Activated CD4-positive, CD25-positive, alpha-beta regulatory T cell treated with anti-CD3 and anti-CD28 coated beads, Interleukin-2, amount 50 U/mL, for 16 hours (primary cell): ENCODE data around the gene PCIF1.
"Not testable (repeated sequence)": the region's sequence is repeated elsewhere in the genome, so short reads cannot be mapped to it uniquely, and the experiment has no call there.

ENCODE experiments used
- DNase-seq: peaks from one replicate; pipeline ENCODE4 v3.0.0-alpha.2; 2020; ENCODE audit warnings: low read depth, low spot score

The PCIF1 gene

DNA sequence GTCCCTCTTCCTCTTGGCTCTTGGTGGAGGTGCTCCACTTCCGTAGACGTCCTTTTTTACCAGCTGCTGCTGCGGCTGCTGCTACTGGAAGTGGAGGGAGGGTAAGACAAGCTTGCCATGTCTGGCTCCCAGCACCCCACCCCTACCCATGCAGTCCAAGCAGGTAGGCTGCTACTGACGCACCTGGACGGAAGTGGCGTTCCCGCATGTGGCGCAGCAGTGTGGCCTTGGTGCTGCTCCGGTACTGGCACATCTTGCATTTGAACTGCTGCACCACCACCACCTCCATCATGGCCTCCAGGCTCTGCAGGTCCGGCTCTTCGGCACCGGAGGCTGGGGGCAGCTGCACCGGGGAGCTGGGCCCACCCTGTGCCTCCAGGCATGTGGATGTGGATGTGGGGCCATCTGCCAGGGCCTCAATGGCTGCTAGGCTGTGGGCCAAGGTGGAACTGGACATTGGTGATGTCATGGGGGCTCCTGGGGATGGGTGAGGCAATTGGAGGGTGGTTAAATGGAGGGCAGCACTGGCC is 33.1 kb downstream of the PCIF1 start:
- DNase-seq: no peak

DNA sequence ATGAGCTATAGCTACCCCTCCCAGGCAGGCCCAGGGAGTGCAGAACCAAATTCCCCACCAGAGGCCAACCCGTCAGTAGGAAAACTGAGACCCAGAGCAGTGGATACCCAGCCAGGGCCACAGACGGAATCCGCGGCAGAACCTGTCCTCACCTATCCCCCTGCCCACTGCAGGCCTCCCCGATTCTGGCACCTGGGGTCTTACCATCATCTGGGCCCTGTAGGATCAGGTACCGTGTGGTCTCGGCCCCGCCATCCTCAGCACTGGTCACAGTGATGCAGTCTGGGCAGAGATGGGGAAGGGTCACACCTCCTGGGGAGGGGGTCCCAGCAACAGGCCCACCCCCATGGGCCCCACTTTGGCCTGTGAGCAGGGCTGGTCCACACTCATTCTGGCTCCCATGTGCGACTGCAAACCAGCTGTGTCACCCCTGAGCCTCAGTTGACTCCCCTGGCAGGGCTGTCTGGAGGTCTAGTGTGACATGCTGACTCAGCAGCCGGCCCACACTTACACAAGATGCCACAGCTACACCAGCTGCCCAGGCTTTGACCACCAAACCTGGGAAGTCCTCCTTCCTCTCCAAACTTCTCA is 33.7 kb downstream of the PCIF1 start:
- no peak for DNase-seq

DNA sequence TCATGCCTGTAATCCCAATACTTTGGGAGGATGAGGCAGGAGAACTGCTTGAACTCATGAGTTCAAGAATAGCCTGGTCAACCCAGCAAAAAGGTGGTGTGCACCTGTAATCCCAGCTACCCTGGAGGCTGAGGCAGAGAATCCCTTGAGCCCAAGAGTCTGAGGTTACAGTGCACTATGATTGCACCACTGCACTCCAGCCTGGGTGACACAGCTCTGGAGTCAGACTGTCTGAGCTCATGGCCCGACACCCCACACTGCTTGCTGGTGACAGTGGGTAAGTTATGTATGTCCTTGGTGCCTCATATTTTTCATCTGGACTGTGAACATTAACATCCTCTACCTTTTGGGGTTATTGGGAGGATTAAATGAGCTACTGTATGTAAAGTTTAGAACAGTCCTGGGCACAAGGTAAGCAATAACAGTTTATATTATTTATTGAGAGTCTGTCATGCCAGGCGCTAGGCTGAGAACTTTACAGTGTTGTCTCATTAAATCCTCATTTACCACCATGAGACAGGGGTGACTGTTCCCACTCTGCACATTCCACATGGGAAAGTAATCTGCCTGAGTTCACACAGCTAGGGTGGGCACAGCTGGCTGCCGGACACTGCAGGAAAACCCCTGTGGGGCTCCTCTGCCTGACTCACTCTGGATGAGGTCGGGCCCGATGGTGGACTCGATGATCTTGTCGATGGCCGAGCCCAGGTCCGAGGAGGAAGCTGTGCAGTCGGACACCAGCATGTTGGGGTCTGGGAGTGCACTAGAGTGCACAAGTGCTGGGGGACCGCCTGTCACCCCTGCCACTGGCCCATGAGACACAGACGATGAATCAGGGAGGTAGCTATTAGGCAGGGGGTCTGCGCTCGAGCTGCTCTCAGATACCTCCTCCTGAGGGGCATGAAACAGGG is 34.6 kb downstream of the PCIF1 start:
- no peak for DNase-seq

DNA sequence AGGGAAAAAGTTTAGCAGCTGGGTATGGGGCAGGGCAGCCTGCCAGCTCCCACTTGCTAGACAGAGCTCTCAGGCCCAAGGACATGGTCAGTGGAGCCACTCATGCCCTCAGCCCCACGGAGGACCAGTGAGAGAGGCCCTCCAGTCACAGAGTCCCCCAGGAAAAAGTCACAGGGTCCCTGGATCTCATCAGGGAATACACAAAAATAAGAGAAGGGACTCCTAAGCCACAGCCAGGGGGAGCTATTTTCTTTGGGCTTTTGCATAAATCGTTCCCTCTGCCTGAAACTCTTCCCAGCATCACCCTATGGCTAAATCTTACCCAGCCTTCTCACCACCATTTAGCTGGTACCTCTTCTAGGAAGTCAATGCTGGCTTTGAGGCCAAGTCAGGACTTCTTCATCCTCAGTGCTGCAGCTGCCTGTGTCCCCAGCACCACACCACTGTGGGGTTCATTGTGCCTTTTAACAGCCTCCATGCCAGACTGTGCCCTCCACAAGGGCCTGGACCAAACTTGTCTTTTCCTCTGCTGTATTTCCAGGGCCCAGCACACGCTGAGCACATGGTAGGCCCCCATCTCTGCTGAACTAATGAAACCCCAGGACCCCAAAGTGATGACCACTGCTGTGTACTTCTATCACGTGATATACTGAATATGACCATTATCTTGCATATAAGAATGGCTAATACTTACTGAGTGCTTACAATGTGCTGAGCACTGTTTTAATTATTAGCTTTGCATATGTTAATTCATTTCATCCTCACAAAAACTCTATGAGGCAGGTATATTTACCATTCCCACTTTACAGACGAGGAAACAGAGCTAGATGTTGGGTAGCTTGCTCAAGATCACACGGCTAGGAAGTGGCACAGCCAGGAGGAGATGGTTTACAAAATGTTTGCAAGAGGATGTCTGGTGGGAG is 35.5 kb downstream of the PCIF1 start:
- DNase-seq: no peak

DNA sequence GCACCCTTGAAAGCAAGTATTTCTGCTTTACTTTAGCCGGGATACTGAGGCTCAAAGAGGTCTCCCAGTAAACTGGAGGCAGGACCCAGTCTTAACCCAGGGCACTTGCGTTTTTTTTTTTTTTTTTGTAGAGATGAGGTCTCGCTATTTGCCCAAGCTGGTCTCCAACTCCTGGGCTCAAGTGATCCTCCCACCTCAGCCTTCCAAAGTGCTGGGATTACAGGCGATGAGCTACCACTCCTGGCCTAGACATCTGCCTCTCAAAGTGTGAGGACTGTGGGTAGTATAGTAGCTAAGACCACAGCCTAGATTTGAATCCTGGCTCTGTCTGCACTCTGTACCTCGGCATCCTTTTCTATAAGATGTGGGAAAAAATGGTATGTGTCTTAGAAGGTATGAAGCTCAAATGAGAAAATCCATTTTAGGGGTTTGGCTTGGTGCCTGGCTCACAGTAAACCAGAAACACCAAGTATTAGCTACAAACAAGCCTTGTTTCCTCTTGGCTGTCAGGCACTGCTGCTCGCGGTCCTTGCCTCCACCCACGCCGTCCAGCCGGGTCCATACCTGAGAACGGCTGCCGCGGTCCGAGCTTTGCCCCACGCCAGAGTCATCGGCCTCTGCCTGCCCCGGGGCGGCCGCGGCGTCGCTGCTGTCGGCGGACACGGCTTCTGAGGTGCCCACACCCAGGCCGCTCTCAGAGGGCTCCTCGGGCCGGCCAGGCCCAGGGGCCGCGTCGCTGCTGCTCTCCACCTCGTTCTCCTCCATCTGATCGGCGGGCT is 36.4 kb downstream of the PCIF1 start:
- no peak for DNase-seq

DNA sequence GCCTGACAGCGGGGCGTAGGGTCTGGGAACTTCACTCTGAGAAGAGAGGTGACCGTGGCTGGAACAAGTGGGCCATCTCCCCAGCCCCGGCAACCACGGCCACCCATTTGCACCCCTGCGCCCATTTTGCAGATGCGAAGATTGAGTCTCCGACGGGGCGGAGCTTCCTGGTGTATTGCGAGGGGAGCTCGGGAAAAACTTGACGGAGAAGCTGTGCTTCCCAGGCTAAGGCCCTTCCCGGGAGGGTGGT is 36.9 kb downstream of the PCIF1 start:
- no peak for DNase-seq

DNA sequence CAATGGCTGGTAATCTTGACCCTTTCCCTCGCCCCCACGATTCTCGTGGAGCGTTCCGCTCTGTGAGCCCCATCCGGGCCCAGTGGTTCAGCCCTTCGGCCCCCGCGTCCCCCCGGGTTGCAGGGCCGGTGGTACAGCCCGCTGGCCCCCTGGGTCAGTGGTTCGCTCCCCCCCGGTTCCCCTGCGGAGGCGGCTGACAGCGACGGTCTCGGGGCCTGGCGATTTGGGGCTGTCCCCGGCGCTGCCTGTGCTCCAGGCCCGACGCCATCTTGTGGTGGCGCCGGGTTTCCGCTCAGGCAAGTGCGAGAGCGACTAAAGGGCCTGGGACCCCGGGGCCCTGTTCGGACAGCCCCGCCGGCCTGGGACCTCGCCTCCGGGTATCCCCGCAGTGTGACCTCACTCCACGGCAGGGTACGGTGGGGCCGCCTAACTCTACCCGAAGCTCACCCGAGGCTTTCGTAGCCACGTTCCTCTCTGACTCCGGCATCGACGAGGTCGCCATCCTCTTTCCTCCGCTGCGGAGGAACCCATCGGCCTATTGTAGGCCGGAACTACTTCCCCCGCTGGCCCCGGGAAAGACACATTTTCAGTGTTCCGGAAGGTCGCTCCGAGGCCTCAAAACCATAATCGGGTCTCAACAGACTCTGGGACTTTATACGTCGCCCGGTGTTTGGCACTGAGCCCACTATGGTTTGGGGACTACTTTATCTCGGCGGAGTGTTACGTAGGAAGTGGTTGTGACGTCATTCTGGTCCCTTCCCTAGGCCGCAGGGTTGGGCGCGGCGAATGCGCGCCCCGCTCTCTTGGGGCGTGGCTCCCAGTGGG is 37.4 kb downstream of the PCIF1 start, which contains the start of gene ZNF335:
Gene ZNF335, minus strand, starts transcription at position 529 of the 825 bp plus-strand sequence. CDS start 793 bp downstream, outside the sequence.
- peak; percentile 89 for DNase-seq

DNA sequence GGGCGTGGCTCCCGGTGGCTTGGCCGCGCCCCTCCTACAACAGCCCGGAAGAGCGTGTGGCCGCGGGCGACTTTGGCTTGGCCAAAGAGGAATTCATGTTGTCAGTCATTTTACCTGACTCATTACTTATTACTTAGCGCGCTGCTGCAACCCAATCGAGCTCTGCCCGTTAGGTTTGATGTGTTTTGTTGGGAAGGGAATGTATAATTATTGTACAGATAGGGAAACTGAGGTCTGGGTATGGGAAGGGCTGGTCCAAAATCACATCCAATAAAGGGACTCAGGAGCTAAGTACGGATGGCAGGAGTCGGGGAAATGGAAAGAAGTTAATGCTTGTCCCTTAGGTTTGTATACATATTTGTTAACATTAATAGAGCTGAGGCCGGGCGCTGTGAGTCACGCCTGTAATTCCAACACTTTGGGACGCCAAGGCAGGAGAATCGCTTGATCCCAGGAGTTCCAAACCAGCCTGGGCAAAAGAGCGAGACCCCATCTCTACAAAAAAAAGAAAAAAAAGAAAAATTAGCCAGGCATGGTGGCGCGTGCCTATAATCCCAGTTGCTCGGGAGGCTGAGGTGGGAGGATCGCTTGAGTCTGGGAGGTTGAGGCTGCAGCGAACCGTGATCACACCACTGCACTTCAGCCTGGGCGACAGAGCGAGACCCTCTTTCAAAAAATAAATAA is 38.2 kb downstream of the PCIF1 start:
- DNase-seq: no peak

DNA sequence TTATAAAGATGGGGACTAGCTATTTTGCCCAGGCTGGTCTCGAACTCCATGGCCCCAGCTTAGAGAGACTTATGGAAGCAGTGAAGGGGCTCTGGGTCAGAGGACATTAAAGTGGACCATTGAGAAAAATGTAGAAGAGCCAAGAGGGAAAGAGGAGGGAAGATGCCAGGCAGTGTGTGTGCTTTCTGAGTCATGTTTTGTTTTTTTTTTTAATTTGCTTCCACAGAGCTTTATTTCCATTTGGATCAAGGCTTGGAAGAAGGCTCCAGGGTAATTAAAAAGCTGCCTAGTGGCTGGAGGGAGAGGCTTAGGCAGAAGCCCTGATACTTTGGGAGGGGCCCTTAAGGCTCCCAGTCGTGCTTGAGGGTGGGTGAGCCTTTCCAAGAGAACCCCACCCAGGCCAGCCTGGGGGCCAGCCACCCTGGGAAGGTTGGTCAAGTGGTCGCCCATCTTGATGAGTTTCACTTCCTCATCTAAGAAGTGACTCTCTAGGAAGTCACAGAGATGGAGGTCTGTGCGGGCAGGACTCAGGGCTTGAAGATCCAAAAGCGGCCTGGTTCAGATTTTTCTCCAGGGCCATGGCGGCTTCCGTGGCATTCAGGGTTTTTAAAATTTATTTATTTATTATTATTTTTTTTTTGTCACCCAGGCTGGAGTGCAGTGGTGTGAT is 40.5 kb downstream of the PCIF1 start:
- no peak for DNase-seq

DNA sequence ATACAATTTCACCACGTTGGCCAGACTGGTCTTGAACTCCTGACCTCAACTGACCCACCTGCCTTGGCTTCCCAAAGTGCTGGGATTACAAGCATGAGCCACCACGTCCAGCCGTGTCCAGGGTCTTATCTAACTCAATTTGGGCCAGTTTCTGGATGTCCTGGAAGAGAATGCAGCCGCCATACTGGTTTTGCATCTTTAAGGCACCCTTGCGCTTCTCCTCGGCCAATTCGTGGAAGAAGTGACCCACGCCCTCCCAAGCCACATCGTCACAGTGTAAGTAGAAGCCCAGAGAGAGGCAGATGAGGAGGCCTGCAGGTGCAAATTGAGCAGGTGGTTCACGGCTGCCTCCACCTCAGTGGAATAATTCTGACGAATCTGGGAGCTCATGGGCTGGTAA is 41.2 kb downstream of the PCIF1 start:
- no peak for DNase-seq

DNA sequence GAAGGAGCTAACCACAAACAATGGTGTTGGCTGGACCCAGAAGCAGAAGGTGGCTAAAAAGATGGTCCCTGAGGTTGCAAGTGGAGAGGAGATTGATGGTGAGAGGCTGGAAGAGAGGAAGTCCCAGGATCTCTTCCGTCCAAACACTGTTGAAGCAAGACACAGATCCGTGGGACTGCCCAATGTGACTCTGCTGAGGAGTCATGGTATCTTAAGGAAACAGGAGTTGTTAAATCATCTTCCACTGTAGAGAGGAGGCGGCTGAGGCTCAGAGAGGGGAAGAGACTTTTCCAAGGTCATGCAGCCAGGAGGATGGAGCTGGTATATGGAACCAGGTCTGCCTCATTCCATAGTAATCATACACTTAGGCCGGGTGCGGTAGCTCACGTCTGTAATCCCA is 41.6 kb downstream of the PCIF1 start:
- no peak for DNase-seq

DNA sequence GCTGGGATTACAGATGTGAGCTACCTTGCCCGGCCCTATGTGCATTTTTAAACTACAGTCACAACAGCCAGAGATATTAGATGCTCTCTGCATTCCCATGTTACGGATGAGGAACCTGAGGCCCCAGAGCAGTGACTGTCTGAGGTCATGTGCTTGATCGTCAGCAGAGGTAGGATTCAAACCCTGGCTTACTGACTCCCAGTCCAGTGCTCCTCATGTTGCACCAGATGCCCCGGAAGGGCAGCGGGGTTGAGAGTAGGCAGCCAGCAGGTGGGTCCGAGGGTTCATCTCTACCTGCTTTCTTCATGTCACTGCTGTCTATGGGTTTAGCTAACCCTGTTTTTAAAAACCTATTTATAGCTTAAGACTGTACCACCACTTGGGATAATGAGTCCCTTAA is 46.8 kb downstream of the PCIF1 start:
- DNase-seq: no peak

DNA sequence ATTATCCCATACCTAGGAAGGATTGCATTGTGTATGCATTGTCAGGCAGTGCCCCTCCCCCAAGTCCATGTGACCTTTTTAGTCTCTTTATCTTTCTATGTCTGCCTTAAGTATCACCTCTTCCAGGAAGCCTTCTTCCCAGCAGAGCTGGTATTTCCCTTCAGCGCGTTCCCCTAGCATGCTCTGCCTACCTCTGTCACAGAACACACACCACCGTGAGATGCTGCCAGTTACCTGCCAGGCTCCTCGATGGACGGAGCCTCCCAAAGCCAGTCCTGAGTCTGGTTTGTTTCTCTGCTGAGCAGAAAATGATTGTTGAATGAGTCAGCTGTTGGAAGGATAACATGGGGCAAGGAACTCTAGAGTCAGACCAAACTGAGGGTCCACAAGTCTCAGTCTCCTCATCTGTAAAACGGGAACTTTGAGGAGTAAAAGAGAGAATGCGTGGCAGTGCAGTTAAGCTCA is 48.8 kb downstream of the PCIF1 start:
- no peak for DNase-seq

DNA sequence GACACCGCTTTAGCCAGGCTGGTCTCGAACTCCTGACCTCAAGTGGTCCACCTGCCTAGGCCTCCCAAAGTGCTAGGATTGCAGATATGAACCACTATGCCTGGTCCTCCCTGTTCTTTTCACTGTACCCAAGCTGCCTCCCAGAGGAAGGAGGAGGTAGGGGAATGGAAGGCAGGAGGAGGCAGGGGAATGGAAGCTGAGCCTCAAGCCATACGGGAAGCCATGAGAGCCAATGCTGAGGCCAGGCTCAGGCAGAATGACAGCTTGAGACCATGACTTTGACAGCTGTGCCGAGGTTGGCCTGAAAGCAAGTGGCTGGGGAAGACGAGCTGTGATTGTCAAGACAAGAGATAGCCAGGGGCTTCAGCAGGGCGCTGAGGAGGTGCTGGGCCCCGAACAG is 51.1 kb downstream of the PCIF1 start:
- no peak for DNase-seq

DNA sequence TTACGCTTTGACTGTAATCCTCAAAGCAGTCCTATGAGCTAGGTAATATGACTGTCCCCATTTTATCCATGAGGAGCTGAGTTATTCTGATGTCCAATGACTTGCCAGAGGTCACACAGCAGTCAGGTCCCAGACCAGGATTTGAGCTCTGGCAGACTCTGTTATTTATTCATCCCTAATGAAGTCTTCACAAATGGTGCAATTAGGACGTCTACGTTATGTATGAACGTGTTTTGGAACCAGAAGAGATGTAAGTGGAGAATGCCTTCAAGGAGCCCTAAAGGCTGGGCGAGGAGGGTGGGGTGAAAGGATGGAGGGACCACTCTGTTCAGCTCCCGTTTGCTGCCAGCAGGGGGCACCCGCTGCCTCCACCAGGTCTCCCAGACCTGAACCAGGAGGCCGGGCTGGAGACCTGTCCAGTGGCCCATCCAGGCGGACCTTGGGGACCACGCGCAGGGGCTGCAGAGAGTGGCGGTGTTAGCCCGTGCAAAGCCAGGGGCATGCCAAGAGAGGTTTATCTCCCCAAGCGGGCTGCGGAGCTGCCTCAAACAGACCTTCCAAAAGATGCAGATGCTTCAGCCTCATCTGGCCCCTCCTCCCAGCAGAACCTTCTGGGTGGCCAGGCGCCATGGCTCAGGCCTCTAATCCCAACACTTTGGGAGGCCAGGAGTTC is 52.8 kb downstream of the PCIF1 start:
- DNase-seq: peak; percentile 56

DNA sequence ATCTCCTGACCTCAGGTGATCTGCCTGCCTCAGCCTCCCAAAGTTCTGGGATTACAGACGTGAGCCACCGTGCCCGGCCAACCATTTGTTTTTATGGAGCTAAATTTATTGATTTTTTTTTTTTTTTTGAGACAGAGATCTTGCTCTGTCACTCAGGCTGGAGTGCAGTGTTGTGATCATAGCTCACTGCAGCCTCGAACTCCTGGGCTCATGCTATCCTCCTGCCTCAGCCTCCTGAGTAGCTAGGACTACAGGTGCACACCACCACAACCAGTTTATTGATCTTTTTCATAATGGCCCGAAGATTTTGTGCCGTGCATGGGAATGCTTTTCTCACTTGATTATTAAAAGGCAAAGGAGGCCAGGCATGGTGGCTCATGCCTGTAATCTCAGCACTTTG is 54.3 kb downstream of the PCIF1 start:
- DNase-seq: not testable (repeated sequence)

DNA sequence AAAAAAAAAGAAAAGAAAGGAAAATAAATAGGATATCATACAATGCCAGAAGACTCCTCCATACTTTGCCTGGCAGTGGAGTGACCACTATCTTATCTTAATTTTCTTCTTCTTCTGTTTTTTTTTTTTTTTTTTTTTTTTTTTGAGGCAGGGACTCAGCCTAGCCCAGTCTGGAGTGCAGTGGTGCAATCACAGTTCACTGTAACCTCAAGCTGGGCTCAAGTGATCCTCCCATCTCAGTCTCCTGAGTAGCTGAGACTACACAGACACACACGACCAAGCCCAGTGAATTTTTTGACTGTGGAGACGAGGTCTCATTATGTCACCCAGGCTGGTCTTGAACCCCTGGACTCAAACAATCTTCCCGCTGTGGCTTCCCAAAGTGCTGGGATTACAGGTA is 57.1 kb downstream of the PCIF1 start:
- no peak for DNase-seq

DNA sequence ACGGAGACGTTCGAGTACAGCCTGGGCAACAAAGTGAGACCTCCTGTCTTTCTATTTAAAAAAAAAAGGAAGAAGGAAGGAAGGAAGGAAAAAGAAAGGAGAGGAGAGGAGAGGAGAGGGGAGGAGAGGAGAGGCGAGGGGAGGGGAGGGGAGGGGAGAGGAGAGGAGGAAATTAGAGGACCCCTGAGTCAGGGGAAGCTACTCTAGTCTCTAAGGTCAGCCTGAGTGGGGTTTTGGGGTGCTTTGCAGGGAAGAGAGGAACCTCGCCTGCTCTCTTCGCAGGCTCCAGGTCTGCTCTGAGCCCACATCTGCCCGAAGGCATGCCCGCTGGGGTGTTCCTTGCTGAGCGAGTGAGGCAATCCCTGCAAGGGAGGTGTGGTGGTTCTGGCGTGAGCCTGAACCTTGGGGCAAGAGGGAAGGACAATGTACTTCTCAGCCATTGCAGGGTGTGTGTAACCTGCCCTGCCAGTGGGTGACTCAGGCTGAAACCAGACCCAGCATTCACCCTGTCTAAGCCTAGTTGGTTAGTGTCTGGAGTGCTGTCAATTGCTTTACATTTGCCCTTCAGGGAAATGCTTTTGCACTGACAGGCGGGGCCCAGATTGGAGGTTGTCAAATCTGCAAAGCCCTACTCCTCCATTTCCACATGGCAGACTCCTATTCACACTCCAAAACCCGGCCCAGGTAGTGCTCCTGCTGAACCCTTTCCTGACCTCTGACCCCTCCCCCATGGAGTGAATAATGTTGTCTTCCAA is 58.9 kb downstream of the PCIF1 start:
- DNase-seq: no peak
